WTC11 (cell line): ENCODE measurements around the gene PXMP2. TPM values are rescaled to one million over a fixed set of nuclear protein-coding genes. Genes with fewer than 3 reads are reported as not detected.
A peak's percentile ranks its signal among the peaks of the same experiment; 100 is the strongest.

ENCODE experiments used
- ATAC-seq: fragments of 200-7000 bp; cut with Tn5 transposase; 2 replicates; pipeline ENCODE4 v1.10.0; 2021; ENCODE audit warnings: mild to moderate bottlenecking, moderate library complexity
- CTCF ChIA-PET: fragments of 300-600 bp; sonication (Branson Sonifier 250); formaldehyde crosslinking; loops from one replicate; lab custom pipeline; 2021; ENCODE audit warnings: antibody characterized with exemption; lab: Charles Lee
- POLR2A ChIA-PET: fragments of 350-600 bp; sonication (Branson Sonifier 250); formaldehyde crosslinking; loops from one replicate; lab custom pipeline; 2021; ENCODE audit warnings: antibody characterized with exemption; lab: Charles Lee
- DNase-seq: peaks from one replicate; pipeline ENCODE4 v3.0.0; 2021; ENCODE audit warnings: low spot score
- H3K27ac Mint-ChIP-seq: 2 replicates; pipeline ENCODE4 v1.8.0; 2021; ENCODE audit warnings: mixed read lengths
- H3K27me3 Mint-ChIP-seq: 2 replicates; pipeline ENCODE4 v1.8.0; 2021; ENCODE audit warnings: low read depth, mild to moderate bottlenecking, moderate library complexity, mixed read lengths
- H3K36me3 Mint-ChIP-seq: 2 replicates; pipeline ENCODE4 v1.8.0; 2021; ENCODE audit warnings: mixed read lengths
- H3K4me1 Mint-ChIP-seq: 2 replicates; pipeline ENCODE4 v1.8.0; 2022; ENCODE audit warnings: mixed read lengths
- H3K4me3 Mint-ChIP-seq: 2 replicates; pipeline ENCODE4 v1.8.0; 2021; ENCODE audit warnings: mild to moderate bottlenecking, moderate library complexity, mixed read lengths
- H3K9me3 Mint-ChIP-seq: 2 replicates; pipeline ENCODE4 v1.8.0; 2021; ENCODE audit warnings: mixed read lengths
- ATF1 ChIP-seq: sonication (generic); formaldehyde crosslinking; IDR thresholded peaks from 2 replicates; pipeline ENCODE4 v1.8.1; 2023; ENCODE audit warnings: mild to moderate bottlenecking, moderate library complexity, missing genetic modification reagents
- E2F1 ChIP-seq: sonication (generic); formaldehyde crosslinking; IDR thresholded peaks from 2 replicates; pipeline ENCODE4 v1.8.0; 2022; ENCODE audit warnings: mild to moderate bottlenecking, missing genetic modification reagents
- ESRRA ChIP-seq: sonication (generic); formaldehyde crosslinking; IDR thresholded peaks from 2 replicates; pipeline ENCODE4 v1.8.1; 2022; ENCODE audit warnings: mild to moderate bottlenecking, missing genetic modification reagents, borderline replicate concordance
- ETV6 ChIP-seq: sonication (generic); formaldehyde crosslinking; IDR thresholded peaks from 2 replicates; pipeline ENCODE4 v1.8.1; 2022; ENCODE audit warnings: mild to moderate bottlenecking, missing genetic modification reagents
- HMGA2 ChIP-seq: fragments of 250-450 bp; sonication (Bioruptor Pico); IDR thresholded peaks from 2 replicates; pipeline ENCODE4 v1.4.0; 2021; ENCODE audit warnings: mild to moderate bottlenecking, moderate library complexity
- HMGXB4 ChIP-seq: sonication (generic); formaldehyde crosslinking; IDR thresholded peaks from 2 replicates; pipeline ENCODE4 v1.8.1; 2023; ENCODE audit warnings: mild to moderate bottlenecking, moderate library complexity, missing genetic modification reagents
- JAZF1 ChIP-seq: fragments of 250-450 bp; sonication (Bioruptor Pico); IDR thresholded peaks from 2 replicates; pipeline ENCODE4 v1.9.0; 2021; ENCODE audit warnings: moderate library complexity, mild to moderate bottlenecking, inconsistent platforms
- JUN ChIP-seq: sonication (generic); formaldehyde crosslinking; IDR thresholded peaks from 2 replicates; pipeline ENCODE4 v1.8.0; 2023; ENCODE audit warnings: mild to moderate bottlenecking, missing genetic modification reagents
- NFATC4 ChIP-seq: fragments of 250-450 bp; sonication (Bioruptor Pico); IDR thresholded peaks from 2 replicates; pipeline ENCODE4 v1.9.0; 2021; ENCODE audit warnings: mild to moderate bottlenecking
- total RNA-seq: library from RNA; stranded (reverse); gene quantifications from 3 replicates; pipeline ENCODE4 v1.2.3, GENCODE V29; 2021
- TF ChIP-seq, protein P1 (sequence below): sonication (generic); formaldehyde crosslinking; IDR thresholded peaks from 2 replicates; pipeline ENCODE4 v1.8.1; 2023; ENCODE audit warnings: mild to moderate bottlenecking, missing genetic modification reagents, borderline replicate concordance
- TF ChIP-seq, protein P2 (sequence below): fragments of 250-450 bp; sonication (Bioruptor Pico); IDR thresholded peaks from 2 replicates; pipeline ENCODE4 v1.9.0; 2021; ENCODE audit warnings: mild to moderate bottlenecking
- TF ChIP-seq, protein P3 (sequence below): fragments of 250-450 bp; sonication (Bioruptor Pico); conservative IDR thresholded peaks from 2 replicates; pipeline ENCODE4 v1.9.0; 2021; ENCODE audit warnings: mild to moderate bottlenecking

PXMP2 gene
- total RNA-seq, 1 experiment from 2014 or later: 12.6 TPM

DNA sequence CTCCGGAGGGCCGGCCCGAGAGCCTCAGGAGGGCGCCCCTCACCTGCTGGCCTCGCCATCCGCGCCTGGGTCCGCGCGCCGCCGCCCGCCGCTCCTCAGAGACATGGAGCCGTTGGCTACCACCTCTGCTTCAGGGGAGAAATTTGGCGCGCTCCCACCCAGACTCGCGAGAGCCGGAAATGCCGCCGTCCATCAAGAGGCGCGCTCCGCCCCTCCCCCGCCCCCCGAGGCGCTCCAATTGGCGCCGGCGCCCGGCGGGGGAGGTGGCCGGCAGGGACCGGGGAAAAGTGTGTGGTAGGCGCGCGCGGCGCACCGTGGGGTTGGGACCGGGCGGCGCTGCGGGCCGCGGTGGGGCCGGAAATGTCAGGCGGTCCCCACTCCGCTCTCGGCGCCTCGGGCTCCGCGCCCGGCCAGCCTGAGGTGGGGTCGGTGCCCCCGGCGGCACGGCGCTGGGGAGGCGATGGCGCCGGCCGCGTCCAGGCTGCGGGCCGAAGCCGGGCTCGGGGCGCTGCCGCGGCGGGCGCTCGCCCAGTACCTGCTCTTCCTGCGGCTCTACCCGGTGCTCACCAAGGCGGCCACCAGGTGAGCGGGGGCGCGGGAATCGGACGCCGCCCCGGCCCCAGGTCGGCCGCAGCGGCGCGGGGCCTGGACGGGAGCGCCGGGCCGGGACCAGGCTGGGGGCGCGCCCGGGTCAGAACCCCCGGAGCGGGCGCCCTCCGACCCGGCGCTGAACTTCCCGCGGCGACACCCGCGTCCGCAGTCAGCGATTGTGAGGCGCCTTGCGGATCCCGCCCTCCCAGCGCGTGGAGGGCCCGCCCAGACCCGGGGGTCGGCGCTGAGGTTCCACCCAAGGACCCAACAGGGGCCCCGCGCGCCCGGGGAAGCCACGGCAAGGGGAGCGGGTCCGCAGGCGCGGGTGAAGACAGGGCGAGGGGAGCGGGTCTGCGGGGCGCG, at the start of gene PXMP2, which contains the start of gene POLE (continued):
- TF ChIP-seq, protein P1, sequence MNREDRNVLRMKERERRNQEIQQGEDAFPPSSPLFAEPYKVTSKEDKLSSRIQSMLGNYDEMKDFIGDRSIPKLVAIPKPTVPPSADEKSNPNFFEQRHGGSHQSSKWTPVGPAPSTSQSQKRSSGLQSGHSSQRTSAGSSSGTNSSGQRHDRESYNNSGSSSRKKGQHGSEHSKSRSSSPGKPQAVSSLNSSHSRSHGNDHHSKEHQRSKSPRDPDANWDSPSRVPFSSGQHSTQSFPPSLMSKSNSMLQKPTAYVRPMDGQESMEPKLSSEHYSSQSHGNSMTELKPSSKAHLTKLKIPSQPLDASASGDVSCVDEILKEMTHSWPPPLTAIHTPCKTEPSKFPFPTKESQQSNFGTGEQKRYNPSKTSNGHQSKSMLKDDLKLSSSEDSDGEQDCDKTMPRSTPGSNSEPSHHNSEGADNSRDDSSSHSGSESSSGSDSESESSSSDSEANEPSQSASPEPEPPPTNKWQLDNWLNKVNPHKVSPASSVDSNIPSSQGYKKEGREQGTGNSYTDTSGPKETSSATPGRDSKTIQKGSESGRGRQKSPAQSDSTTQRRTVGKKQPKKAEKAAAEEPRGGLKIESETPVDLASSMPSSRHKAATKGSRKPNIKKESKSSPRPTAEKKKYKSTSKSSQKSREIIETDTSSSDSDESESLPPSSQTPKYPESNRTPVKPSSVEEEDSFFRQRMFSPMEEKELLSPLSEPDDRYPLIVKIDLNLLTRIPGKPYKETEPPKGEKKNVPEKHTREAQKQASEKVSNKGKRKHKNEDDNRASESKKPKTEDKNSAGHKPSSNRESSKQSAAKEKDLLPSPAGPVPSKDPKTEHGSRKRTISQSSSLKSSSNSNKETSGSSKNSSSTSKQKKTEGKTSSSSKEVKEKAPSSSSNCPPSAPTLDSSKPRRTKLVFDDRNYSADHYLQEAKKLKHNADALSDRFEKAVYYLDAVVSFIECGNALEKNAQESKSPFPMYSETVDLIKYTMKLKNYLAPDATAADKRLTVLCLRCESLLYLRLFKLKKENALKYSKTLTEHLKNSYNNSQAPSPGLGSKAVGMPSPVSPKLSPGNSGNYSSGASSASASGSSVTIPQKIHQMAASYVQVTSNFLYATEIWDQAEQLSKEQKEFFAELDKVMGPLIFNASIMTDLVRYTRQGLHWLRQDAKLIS (CRISPR knock-in tag): no peak
- no peak for TF ChIP-seq ESRRA
- TF ChIP-seq NFATC4: no peak
- TF ChIP-seq E2F1 (CRISPR knock-in tag): no peak
- TF ChIP-seq, protein P2, sequence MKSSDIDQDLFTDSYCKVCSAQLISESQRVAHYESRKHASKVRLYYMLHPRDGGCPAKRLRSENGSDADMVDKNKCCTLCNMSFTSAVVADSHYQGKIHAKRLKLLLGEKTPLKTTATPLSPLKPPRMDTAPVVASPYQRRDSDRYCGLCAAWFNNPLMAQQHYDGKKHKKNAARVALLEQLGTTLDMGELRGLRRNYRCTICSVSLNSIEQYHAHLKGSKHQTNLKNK: no peak
- TF ChIP-seq JUN: no peak
- TF ChIP-seq, protein P3, sequence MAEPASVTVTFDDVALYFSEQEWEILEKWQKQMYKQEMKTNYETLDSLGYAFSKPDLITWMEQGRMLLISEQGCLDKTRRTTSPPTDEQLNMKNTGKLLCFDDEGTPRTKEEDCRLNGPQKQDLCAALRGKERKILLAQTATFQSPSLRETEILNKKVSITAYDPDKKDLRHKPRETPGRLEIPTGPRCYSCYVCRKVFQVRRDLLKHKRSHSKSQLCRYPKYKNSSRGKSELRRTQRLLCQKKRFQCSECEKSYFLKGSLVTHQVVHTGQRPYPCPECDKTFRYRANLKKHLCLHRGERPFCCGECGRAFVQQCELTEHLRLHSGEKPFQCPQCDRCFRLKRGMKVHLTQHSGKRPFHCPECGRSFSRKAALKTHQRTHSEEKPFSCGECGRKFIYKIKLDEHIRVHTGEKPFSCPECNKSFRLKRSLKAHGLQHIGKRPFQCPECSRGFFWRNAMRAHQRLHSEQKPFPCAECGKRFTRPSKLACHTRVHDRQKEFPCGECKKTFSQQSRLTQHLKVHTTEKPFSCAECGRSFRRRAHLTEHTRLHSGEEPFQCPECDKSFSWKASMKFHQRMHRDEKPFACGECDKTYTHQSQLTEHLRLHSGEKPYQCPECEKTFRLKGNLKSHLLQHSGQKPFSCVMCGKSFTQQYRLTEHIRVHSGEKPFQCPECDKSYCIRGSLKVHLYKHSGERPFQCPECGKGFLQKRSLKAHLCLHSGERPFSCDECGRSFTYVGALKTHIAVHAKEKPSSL (CRISPR knock-in tag): no peak
- peak; percentile 68 for TF ChIP-seq ETV6 (CRISPR knock-in tag)
- TF ChIP-seq JAZF1 (CRISPR knock-in tag): no peak
- no peak for TF ChIP-seq HMGA2 (CRISPR knock-in tag)
- TF ChIP-seq ATF1 (CRISPR knock-in tag): 0 out of 2 replicates have a peak, but pooled peaks have one; percentile 46
- TF ChIP-seq, all 79 proteins: peak for 21

GRCh38 chr12:132637811-132638210, 49.6 kb upstream of the PXMP2 start:
- ChIA-PET CTCF (no interaction called here), POLR2A (no interaction called here)
- DNase-seq: no peak
- Mint-ChIP-seq H3K27ac (no peak overlapping the region; the same call in 1 of the 2 replicates), H3K9me3 (no peaks in the 10 kb centered on the region), H3K4me3 (no peak overlapping the region), H3K36me3 (peaks cover 76% of the 10 kb centered on the region), H3K27me3 (no peaks in the 10 kb centered on the region), H3K4me1 (no peaks in the 10 kb centered on the region)
- TF ChIP-seq HMGXB4: no peak
- no peak for ATAC-seq
